Frontal cortex (tissue), 4 donors: ENCODE measurements around the gene TREH. TPM values are rescaled to one million over a fixed set of nuclear protein-coding genes. Genes with fewer than 3 reads are reported as not detected.

Experiments
- DNase-seq, 2 donors: peaks; one replicate each; pipeline ENCODE4 v3.0.0; 2012; ENCODE audit warnings: low spot score in 2 of 2
- FAIRE-seq: peaks from 2 replicates; lab custom pipeline; 2012; peaks lifted over from hg19 to GRCh38; lab: Jason Lieb, UNC
- total RNA-seq: library from RNA; depleted of rRNA; stranded (reverse); fragments of >200 nt; gene quantifications from one replicate; pipeline ENCODE4 v1.2.3, GENCODE V29; 2014
- donor health status: control.
- donor health status: control.
- donor health status: control.

TREH gene
- total RNA-seq, 1 donor from 2014 or later: not detected

- FAIRE-seq: no peak
- DNase-seq: no peak
Measured at GRCh38 chr11:118655486-118656190, 23.8 kb downstream of the TREH start.

GRCh38 chr11:118653684-118654390 lies 25.6 kb downstream of the TREH start:
- DNase-seq (no peak), FAIRE-seq (no peak)

GRCh38 chr11:118652681-118653181 lies 26.7 kb downstream of the TREH start:
- DNase-seq: peak in 1 of 2 donors; percentile 48
- no peak for FAIRE-seq

- FAIRE-seq: no peak
- no peak for DNase-seq
Measured at GRCh38 chr11:118651820-118652219, 27.6 kb downstream of the TREH start.

GRCh38 chr11:118650366-118650765 lies 29.1 kb downstream of the TREH start:
- FAIRE-seq (no peak), DNase-seq (no peak)

GRCh38 chr11:118649941-118650340 lies 29.5 kb downstream of the TREH start:
- FAIRE-seq (no peak), DNase-seq (no peak)

GRCh38 chr11:118648291-118648690 lies 31.2 kb downstream of the TREH start:
- FAIRE-seq: no peak
- DNase-seq: no peak

GRCh38 chr11:118646393-118646792 lies 33.1 kb downstream of the TREH start:
- FAIRE-seq (no peak), DNase-seq (no peak)

GRCh38 chr11:118645066-118645715 lies 34.3 kb downstream of the TREH start:
- no peak for FAIRE-seq

GRCh38 chr11:118644496-118644895 lies 35.0 kb downstream of the TREH start:
- FAIRE-seq (no peak), DNase-seq (no peak)

More at GRCh38 chr11:118645066-118645715, 34.3 kb downstream of the TREH start:
- no peak for DNase-seq

GRCh38 chr11:118643995-118644345 lies 35.5 kb downstream of the TREH start:
- DNase-seq (no peak), FAIRE-seq (no peak)

- DNase-seq (no peak), FAIRE-seq (no peak)
Measured at GRCh38 chr11:118643142-118643994, 36.1 kb downstream of the TREH start.

- FAIRE-seq: no peak
- no peak for DNase-seq
Measured at GRCh38 chr11:118641397-118642019, 37.9 kb downstream of the TREH start.

GRCh38 chr11:118640332-118641154 lies 38.9 kb downstream of the TREH start:
- no peak for DNase-seq
- FAIRE-seq: no peak

GRCh38 chr11:118639899-118640298 lies 39.6 kb downstream of the TREH start:
- DNase-seq (no peak), FAIRE-seq (no peak)

- DNase-seq (no peak), FAIRE-seq (no peak)
Measured at GRCh38 chr11:118638726-118639125, 40.7 kb downstream of the TREH start.

GRCh38 chr11:118636569-118637290 lies 42.7 kb downstream of the TREH start:
- no peak for DNase-seq
- no peak for FAIRE-seq

GRCh38 chr11:118635642-118636041 lies 43.8 kb downstream of the TREH start:
- FAIRE-seq (no peak), DNase-seq (no peak)
